ENCODE data around the gene TMCO4. TPM values are rescaled to one million over a fixed set of nuclear protein-coding genes. Genes with fewer than 3 reads are reported as not detected.
"Not testable (repeated sequence)": the region's sequence is repeated elsewhere in the genome, so short reads cannot be mapped to it uniquely, and the experiment has no call there.

The TMCO4 gene
- total and polyA plus RNA-seq, 4 experiments from 2014 or later, result 14.9 to 32.7 (median 22.7) TPM

DNA sequence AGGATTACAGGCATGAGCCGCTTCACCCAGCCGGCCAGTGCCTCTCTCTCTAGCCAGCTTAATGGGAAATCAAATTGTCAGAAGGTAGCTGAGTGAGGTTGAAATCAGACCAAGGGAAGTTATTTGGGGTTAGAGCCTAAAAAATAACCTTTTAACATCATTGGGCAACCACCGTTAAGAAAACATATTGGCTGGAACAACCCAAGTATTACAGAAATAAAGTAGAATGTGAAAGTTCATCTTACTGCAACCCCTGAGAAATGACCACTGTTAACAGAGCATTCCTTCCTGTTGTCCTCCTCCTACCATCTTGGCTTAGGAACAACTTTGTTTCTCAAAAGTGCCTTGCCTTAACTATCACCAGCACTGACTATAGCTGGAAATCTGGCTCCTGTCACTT is 18.6 kb upstream of the TMCO4 start:
- Mint-ChIP-seq H3K4me3 (no peak overlapping the region), H3K4me1 (no peaks in the 10 kb centered on the region), H3K27me3 (peaks cover 0 to 2% of the 10 kb centered on the region in 2 donors), H3K36me3 (no peaks in the 10 kb centered on the region), H3K27ac (no peak overlapping the region), H3K9me3 (no peaks in the 10 kb centered on the region)
- no peaks in the 10 kb centered on the region for H3K27me3 ChIP-seq (ENCODE audit: insufficient read depth, low read length)
- no peaks in the 10 kb centered on the region for H3K36me3 ChIP-seq (ENCODE audit: insufficient read depth, low read length)
- intact Hi-C loops (cut with micrococcal nuclease), result no loop called here
- no peak for DNase-seq
- no peaks in the 10 kb centered on the region for H3K9me3 ChIP-seq (ENCODE audit: control insufficient read depth in 1 of 2, low read length in 2 of 2)
- ChIA-PET CTCF (ENCODE audit: partially characterized antibody) (interaction anchor here (0.6 kb wide), 1 partner anchor 13 kb away, joined by 3 read pairs; no protein-coding TSS in a partner anchor), POLR2A (ENCODE audit: partially characterized antibody) (no interaction called here)
- H3K4me1 ChIP-seq (ENCODE audit: insufficient read depth, low read length), result no peaks in the 10 kb centered on the region
- no peak overlapping the region for H3K27ac ChIP-seq (ENCODE audit: low read depth, low read length)
- H3K4me3 ChIP-seq (ENCODE audit: low read length in 2 of 2), result no peak overlapping the region

DNA sequence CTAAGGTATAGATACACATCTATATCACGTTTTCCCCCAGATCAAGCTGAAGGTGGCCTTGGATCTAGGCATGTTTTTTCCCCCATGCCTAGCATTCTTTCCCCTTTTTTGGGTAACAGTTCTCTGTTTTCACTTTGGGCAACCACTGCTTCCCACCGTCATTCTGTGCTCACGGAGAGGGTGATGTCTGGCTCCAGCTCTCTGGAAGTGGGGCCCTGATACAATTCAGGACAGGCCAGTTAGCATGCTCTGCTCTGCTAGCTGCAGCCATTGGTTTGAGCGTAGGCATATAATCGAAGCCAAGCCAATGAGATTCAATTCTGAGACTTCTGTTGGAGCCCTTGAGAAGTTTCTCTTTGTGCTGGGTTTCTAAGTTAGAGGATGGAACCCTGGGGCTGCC is 17.4 kb upstream of the TMCO4 start:
- Histone ChIP-seq H3K9me3 (ENCODE audit: control insufficient read depth in 1 of 2, low read length in 2 of 2) (no peaks in the 10 kb centered on the region), H3K36me3 (ENCODE audit: insufficient read depth, low read length) (no peaks in the 10 kb centered on the region), H3K27me3 (ENCODE audit: insufficient read depth, low read length) (no peaks in the 10 kb centered on the region), H3K27ac (ENCODE audit: low read depth, low read length) (no peak overlapping the region), H3K4me3 (ENCODE audit: low read length in 2 of 2) (no peak overlapping the region), H3K4me1 (ENCODE audit: insufficient read depth, low read length) (no peaks in the 10 kb centered on the region)
- Mint-ChIP-seq H3K36me3 (no peaks in the 10 kb centered on the region), H3K4me1 (no peaks in the 10 kb centered on the region), H3K27ac (no peak overlapping the region), H3K9me3 (no peaks in the 10 kb centered on the region), H3K4me3 (no peak overlapping the region), H3K27me3 (peaks cover 0 to 2% of the 10 kb centered on the region in 2 donors)
- intact Hi-C loops (cut with micrococcal nuclease), result no loop called here
- DNase-seq, result no peak
- CTCF ChIA-PET (ENCODE audit: partially characterized antibody), result no interaction called here
- POLR2A ChIA-PET (ENCODE audit: partially characterized antibody), result no interaction called here

DNA sequence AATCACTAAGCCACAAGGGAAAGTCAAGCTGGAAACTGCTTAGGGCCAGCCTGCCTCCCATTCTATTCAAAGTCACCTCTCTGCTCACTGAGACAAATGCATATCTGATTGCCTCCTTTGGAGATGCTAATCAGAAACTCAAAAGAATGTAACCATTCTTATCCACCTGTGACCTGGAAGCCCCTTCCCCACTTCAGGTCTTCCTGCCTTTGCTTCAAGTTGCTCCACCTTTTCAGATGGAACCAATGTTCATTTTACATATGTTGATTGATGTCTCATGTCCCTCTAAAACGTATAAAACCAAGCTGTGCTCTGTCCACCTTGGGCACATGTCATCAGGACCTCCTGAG is 17.0 kb upstream of the TMCO4 start:
- H3K36me3 ChIP-seq (ENCODE audit: insufficient read depth, low read length); H3K9me3 ChIP-seq (ENCODE audit: control insufficient read depth in 1 of 2, low read length in 2 of 2); H3K27me3 ChIP-seq (ENCODE audit: insufficient read depth, low read length); H3K9me3 Mint-ChIP-seq; intact Hi-C loops (cut with micrococcal nuclease); H3K36me3 Mint-ChIP-seq; H3K4me3 Mint-ChIP-seq; H3K27ac ChIP-seq (ENCODE audit: low read depth, low read length); DNase-seq; CTCF ChIA-PET (ENCODE audit: partially characterized antibody); POLR2A ChIA-PET (ENCODE audit: partially characterized antibody); H3K4me1 Mint-ChIP-seq; H3K4me3 ChIP-seq (ENCODE audit: low read length in 2 of 2); H3K27me3 Mint-ChIP-seq; H3K4me1 ChIP-seq (ENCODE audit: insufficient read depth, low read length): not testable (repeated sequence)
- peak overlapping the region in 1 of 7 donors; percentile 7 for H3K27ac Mint-ChIP-seq

DNA sequence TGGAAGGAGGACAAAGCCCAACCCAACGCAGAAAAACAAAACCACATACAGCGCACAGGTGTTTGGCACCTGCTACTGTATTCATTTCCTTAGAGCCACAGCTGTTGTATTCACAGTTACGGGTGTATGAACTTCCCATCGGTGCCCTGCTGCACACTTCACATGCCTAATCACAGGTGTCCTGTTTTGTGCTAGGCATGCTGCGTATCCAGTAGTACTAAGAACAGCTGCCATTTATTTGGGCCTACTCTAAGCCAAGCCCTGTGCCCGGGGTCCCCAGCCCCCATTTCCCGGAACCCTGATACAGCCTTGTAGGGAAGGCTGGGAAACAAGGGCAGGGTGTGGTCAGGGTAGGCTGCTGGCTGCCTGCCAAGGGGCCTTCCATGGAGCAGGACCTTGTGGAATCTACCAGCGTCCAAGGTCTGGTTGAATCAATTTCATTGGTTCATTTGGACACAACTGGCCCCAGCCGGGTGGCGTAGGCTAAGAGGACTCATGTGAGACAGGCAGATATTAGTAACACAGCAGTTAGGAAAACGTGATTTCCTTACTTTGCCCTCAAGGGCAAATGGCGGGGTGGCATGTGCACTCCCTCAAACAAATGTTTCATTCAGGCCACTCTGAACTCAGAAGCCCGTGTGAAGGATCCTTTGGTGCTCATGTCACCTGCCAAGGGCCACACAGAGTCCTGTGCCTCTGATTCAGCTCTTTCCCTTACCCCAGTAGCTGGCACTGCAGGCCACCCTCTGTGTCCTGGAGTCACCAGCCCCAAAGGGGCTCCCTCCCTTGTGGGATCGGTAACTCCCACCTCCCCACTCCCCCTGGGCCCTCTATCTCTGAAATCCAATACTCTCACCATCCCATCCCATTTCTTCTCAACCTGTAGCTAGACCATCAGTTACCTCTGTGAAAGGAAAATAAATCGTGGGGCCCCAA is 16.4 kb upstream of the TMCO4 start:
- H3K27ac ChIP-seq (ENCODE audit: low read depth, low read length), result no peak overlapping the region
- Mint-ChIP-seq H3K4me3 (no peak overlapping the region), H3K27ac (peak overlapping the region in 1 of 7 donors; percentile 7), H3K36me3 (no peaks in the 10 kb centered on the region), H3K9me3 (no peaks in the 10 kb centered on the region), H3K4me1 (no peaks in the 10 kb centered on the region), H3K27me3 (no peaks in the 10 kb centered on the region)
- no peaks in the 10 kb centered on the region for H3K4me1 ChIP-seq (ENCODE audit: insufficient read depth, low read length)
- POLR2A ChIA-PET (ENCODE audit: partially characterized antibody), result no interaction called here
- CTCF ChIA-PET (ENCODE audit: partially characterized antibody), result no interaction called here
- H3K9me3 ChIP-seq (ENCODE audit: control insufficient read depth in 1 of 2, low read length in 2 of 2), result no peaks in the 10 kb centered on the region
- no peaks in the 10 kb centered on the region for H3K27me3 ChIP-seq (ENCODE audit: insufficient read depth, low read length)
- no peaks in the 10 kb centered on the region for H3K36me3 ChIP-seq (ENCODE audit: insufficient read depth, low read length)
- no peak for DNase-seq
- intact Hi-C loops (cut with micrococcal nuclease), result no loop called here
- no peak overlapping the region for H3K4me3 ChIP-seq (ENCODE audit: low read length in 2 of 2)

DNA sequence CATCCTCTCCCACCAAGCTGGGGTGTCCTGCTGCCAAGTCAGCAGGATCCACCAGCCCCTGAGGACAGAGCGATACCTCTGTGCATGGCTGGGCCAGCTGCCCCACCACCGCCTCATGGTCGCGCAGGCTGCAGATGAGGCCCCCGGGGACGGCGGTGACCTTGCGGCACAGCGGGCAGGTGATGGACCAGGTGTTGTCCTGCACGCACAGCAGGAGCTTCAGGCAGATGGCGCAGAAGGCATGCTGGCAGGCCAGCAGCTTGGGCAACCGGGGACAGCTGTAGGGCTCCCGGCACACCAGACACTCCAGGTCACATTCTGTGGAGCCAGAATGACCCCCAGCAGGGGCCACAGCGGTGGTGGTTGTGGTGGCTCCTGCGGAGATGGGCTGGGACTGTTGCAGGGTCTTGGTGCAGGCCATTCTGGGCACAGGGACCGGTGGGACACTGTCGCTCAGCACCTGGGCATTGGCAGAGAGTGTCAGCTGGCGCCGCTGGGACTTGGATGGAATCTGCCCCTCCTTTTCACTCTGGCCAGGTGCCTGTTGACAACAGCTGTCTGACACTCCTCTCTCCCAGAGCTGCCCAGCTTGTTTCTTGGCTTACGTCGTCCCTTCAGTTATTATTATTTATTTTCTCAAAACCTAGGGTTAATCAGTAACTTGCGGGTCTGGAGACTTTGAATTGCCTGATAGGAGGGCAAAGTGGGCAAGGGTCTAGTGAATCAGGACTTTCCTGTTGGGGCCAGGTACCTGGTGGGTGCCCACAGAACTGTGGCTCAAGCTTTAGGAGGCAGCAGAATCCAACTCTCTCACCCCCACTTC is 15.2 kb upstream of the TMCO4 start, which contains the start of gene RNF186:
Gene RNF186 (minus strand): TSS at position 603 of the 823 bp plus-strand sequence. CDS start 182 bp downstream, at position 421.
- Histone ChIP-seq H3K27me3 (ENCODE audit: insufficient read depth, low read length) (no peaks in the 10 kb centered on the region), H3K9me3 (ENCODE audit: control insufficient read depth in 1 of 2, low read length in 2 of 2) (no peaks in the 10 kb centered on the region), H3K36me3 (ENCODE audit: insufficient read depth, low read length) (no peaks in the 10 kb centered on the region), H3K4me3 (ENCODE audit: low read length in 2 of 2) (no peak within 1 kb of the TSS), H3K27ac (ENCODE audit: low read depth, low read length) (no peak within 1 kb of the TSS), H3K4me1 (ENCODE audit: insufficient read depth, low read length) (no peaks in the 10 kb centered on the region)
- Mint-ChIP-seq H3K27ac (no peak within 1 kb of the TSS), H3K27me3 (no peaks in the 10 kb centered on the region), H3K36me3 (no peaks in the 10 kb centered on the region), H3K4me3 (no peak within 1 kb of the TSS), H3K9me3 (no peaks in the 10 kb centered on the region), H3K4me1 (no peaks in the 10 kb centered on the region)
- CTCF ChIA-PET (ENCODE audit: partially characterized antibody), result no interaction called here
- intact Hi-C loops (cut with micrococcal nuclease), result no loop called here
- DNase-seq, result no peak
- POLR2A ChIA-PET (ENCODE audit: partially characterized antibody), result no interaction called here

DNA sequence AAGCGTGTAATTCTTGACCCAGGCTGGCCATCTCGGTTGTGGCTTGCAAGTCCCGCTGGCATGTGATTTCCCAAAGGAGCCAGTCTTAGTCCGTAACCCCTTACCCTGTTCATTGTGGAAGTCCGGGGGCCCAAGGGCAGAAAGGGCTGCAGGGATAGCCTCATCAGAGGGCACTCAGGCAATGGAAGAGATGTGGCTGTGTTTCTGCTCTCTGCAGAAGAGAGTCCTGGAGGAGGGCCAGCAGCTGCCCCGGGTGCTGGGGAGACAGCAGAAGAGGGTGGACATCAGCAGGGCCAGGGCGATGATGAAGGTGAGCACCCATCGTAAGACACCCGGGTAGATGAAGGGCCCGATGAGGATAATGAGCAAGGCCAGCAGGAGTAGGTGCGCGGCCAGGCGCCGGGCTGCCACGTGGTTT is 14.5 kb upstream of the TMCO4 start:
- intact Hi-C loops (cut with micrococcal nuclease), result no loop called here
- no peak overlapping the region for H3K27ac Mint-ChIP-seq
- H3K27me3 ChIP-seq (ENCODE audit: insufficient read depth, low read length), result no peaks in the 10 kb centered on the region
- H3K27ac ChIP-seq (ENCODE audit: low read depth, low read length), result no peak overlapping the region
- ChIA-PET CTCF (ENCODE audit: partially characterized antibody) (interaction anchor here (3.5 kb wide), 1 partner anchor 53 kb away, joined by 23 read pairs; no protein-coding TSS in a partner anchor), POLR2A (ENCODE audit: partially characterized antibody) (no interaction called here)
- no peak for DNase-seq
- no peaks in the 10 kb centered on the region for H3K36me3 ChIP-seq (ENCODE audit: insufficient read depth, low read length)
- H3K9me3 Mint-ChIP-seq, result no peaks in the 10 kb centered on the region
- no peaks in the 10 kb centered on the region for H3K36me3 Mint-ChIP-seq
- H3K9me3 ChIP-seq (ENCODE audit: control insufficient read depth in 1 of 2, low read length in 2 of 2), result no peaks in the 10 kb centered on the region
- no peaks in the 10 kb centered on the region for H3K27me3 Mint-ChIP-seq
- H3K4me3 Mint-ChIP-seq, result no peak overlapping the region
- H3K4me1 ChIP-seq (ENCODE audit: insufficient read depth, low read length), result no peaks in the 10 kb centered on the region
- H3K4me1 Mint-ChIP-seq, result no peaks in the 10 kb centered on the region
- H3K4me3 ChIP-seq (ENCODE audit: low read length in 2 of 2), result no peak overlapping the region

DNA sequence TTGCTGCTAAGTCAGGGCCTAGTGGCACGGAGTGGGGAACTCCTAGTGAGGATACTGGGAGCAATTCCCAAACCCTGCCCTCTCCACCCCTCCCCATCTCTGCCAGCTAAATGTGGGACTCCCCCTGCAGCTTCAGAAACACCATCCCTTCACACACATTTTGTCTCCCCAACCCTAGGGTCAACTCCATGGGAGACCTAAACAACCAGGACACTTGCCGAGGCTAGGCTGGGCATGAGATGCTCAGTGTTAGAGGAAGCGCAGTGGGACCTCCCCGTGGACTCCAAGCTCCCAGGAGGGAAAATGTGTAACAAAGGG is 13.9 kb upstream of the TMCO4 start:
- peak overlapping the region in 2 of 7 donors; percentile 54 to 74 for H3K27ac Mint-ChIP-seq
- H3K4me3 Mint-ChIP-seq, result no peak overlapping the region
- H3K9me3 Mint-ChIP-seq, result no peaks in the 10 kb centered on the region
- H3K4me1 Mint-ChIP-seq, result no peaks in the 10 kb centered on the region
- CTCF ChIA-PET (ENCODE audit: partially characterized antibody), result interaction anchor here (3.5 kb wide), 1 partner anchor 52 kb away, joined by 23 read pairs; no protein-coding TSS in a partner anchor
- H3K27me3 Mint-ChIP-seq, result no peaks in the 10 kb centered on the region
- no peak overlapping the region for H3K4me3 ChIP-seq (ENCODE audit: low read length in 2 of 2)
- no peaks in the 10 kb centered on the region for H3K27me3 ChIP-seq (ENCODE audit: insufficient read depth, low read length)
- POLR2A ChIA-PET (ENCODE audit: partially characterized antibody), result no interaction called here
- no peak for DNase-seq
- H3K4me1 ChIP-seq (ENCODE audit: insufficient read depth, low read length), result no peaks in the 10 kb centered on the region
- H3K9me3 ChIP-seq (ENCODE audit: control insufficient read depth in 1 of 2, low read length in 2 of 2), result no peaks in the 10 kb centered on the region
- intact Hi-C loops (cut with micrococcal nuclease), result no loop called here
- no peaks in the 10 kb centered on the region for H3K36me3 Mint-ChIP-seq
- H3K36me3 ChIP-seq (ENCODE audit: insufficient read depth, low read length), result no peaks in the 10 kb centered on the region
- H3K27ac ChIP-seq (ENCODE audit: low read depth, low read length), result no peak overlapping the region
